ENCODE data around the gene BOD1L2.

The BOD1L2 gene

GRCh38 chr18:57146956-57147636, at the start of gene BOD1L2:
TSS of gene BOD1L2 (plus strand) at chr18:57147087. CDS start at chr18:57147313, 226 bp downstream.
- no peak for DNase-seq (ENCODE audit: low read depth)

- no peak for DNase-seq (ENCODE audit: low read depth)
Measured at GRCh38 chr18:57107140-57107832, 39.6 kb upstream of the BOD1L2 start.

- DNase-seq (ENCODE audit: low read depth), result no peak
Measured at GRCh38 chr18:57110290-57110689, 36.6 kb upstream of the BOD1L2 start.

GRCh38 chr18:57113799-57114420, 33.0 kb upstream of the BOD1L2 start:
- DNase-seq (ENCODE audit: low read depth), result no peak

GRCh38 chr18:57116598-57117132, 30.2 kb upstream of the BOD1L2 start:
- no peak for DNase-seq (ENCODE audit: low read depth)

GRCh38 chr18:57121542-57122112, 25.3 kb upstream of the BOD1L2 start:
- DNase-seq (ENCODE audit: low read depth), result no peak

GRCh38 chr18:57122936-57123510, 23.9 kb upstream of the BOD1L2 start:
- no peak for DNase-seq (ENCODE audit: low read depth)

GRCh38 chr18:57125627-57126026, 21.3 kb upstream of the BOD1L2 start:
- DNase-seq (ENCODE audit: low read depth), result no peak

- no peak for DNase-seq (ENCODE audit: low read depth)
Measured at GRCh38 chr18:57128220-57128932, 18.5 kb upstream of the BOD1L2 start.

- no peak for DNase-seq (ENCODE audit: low read depth)
Measured at GRCh38 chr18:57131101-57131500, 15.8 kb upstream of the BOD1L2 start.

- no peak for DNase-seq (ENCODE audit: low read depth)
Measured at GRCh38 chr18:57131782-57132181, 15.1 kb upstream of the BOD1L2 start.

GRCh38 chr18:57134618-57135135, 12.2 kb upstream of the BOD1L2 start:
- DNase-seq (ENCODE audit: low read depth), result no peak

- DNase-seq (ENCODE audit: low read depth), result no peak
Measured at GRCh38 chr18:57135699-57136098, 11.2 kb upstream of the BOD1L2 start.

GRCh38 chr18:57137847-57138246, 9.0 kb upstream of the BOD1L2 start:
- no peak for DNase-seq (ENCODE audit: low read depth)

GRCh38 chr18:57141208-57142129, 5.4 kb upstream of the BOD1L2 start:
- no peak for DNase-seq (ENCODE audit: low read depth)

GRCh38 chr18:57142324-57142723, 4.6 kb upstream of the BOD1L2 start:
- no peak for DNase-seq (ENCODE audit: low read depth)

- no peak for DNase-seq (ENCODE audit: low read depth)
Measured at GRCh38 chr18:57143265-57143664, 3.6 kb upstream of the BOD1L2 start.

- DNase-seq (ENCODE audit: low read depth), result no peak
Measured at GRCh38 chr18:57148263-57148662, 1.4 kb downstream of the BOD1L2 start.

- DNase-seq (ENCODE audit: low read depth), result no peak
Measured at GRCh38 chr18:57149051-57149450, 2.2 kb downstream of the BOD1L2 start.

- no peak for DNase-seq (ENCODE audit: low read depth)
Measured at GRCh38 chr18:57149531-57149930, 2.6 kb downstream of the BOD1L2 start.
